Fibroblast of pulmonary artery (primary cell): ENCODE results near the gene SGCB.

ENCODE experiments used
- DNase-seq: peaks from one replicate; pipeline ENCODE4 v3.0.0-alpha.2; 2010; ENCODE audit warnings: low read depth
- H3K4me3 ChIP-seq: replicated peaks from 2 replicates; pipeline ENCODE4 v1.5.1; 2011; ENCODE audit warnings: low read depth, mild to moderate bottlenecking, control low read depth, low read length, moderate library complexity
- TF ChIP-seq, protein P1 (sequence below): IDR thresholded peaks from 2 replicates; pipeline ENCODE4 v1.5.1; 2011; ENCODE audit warnings: mild to moderate bottlenecking, control low read depth, low read length, inconsistent platforms; ENCODE audit errors: missing control alignments

The SGCB gene

DNA sequence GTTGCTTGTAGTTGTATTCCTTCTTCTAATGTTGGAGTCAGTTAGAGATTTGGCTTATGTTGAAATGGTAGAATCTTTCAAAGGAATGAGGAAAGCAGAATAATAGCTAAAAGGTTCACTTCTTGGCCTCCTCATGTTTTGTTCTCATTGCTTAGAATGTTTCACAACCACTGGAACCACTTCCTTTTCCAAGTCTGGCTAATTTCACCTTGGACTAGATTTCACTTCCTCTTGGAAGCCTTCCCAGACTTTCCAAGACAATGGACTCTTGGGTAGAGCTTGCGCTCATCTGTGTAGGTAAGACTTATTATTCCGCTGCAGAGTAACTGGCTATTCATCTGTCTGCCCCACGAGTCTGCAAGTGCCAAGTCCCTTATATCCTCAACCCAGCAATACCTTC, 21.3 kb upstream of the SGCB start:
- no peak overlapping the region for H3K4me3 ChIP-seq
- TF ChIP-seq, protein P1, sequence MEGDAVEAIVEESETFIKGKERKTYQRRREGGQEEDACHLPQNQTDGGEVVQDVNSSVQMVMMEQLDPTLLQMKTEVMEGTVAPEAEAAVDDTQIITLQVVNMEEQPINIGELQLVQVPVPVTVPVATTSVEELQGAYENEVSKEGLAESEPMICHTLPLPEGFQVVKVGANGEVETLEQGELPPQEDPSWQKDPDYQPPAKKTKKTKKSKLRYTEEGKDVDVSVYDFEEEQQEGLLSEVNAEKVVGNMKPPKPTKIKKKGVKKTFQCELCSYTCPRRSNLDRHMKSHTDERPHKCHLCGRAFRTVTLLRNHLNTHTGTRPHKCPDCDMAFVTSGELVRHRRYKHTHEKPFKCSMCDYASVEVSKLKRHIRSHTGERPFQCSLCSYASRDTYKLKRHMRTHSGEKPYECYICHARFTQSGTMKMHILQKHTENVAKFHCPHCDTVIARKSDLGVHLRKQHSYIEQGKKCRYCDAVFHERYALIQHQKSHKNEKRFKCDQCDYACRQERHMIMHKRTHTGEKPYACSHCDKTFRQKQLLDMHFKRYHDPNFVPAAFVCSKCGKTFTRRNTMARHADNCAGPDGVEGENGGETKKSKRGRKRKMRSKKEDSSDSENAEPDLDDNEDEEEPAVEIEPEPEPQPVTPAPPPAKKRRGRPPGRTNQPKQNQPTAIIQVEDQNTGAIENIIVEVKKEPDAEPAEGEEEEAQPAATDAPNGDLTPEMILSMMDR = no peak
- DNase-seq = peak; percentile 97

DNA sequence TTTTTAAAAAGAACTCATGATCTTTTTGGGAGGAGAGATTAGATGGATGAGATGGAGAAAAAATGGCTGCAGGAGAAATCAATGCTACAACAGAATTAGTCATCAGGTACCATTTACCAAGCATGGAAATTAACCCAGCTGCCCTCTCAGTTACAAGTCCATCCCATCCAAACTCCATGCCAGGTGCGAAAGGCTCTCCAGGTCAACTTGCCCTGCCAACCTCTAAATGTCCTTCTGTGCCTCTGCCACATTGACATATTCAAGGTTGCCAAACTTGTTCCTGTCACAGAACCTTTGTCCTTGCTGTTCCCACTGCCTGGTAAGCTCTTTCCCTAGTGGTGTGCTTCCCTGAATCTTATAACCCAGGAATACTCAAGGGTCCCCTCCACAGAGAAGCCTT, 20.2 kb upstream of the SGCB start:
- no peak overlapping the region for H3K4me3 ChIP-seq
- peak; percentile 4 for DNase-seq
- TF ChIP-seq, protein P1 = no peak

DNA sequence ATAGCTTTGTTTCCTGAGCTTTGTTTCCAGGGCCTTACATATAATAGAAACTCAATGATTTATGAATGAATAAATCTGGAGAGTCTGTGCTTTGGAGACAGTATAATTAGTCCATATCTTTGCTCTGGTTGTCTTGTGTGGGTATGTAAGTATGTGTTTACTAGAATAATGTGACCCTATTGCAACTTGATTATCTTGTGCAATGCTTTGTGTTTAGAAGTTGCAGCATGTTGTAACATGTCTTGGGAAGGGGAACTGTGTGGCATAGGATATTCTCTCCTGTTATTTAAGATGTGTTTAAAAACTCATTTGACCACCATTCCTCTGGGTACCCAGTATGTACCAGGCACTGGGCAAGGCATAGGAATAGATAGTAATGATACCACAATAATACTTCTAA, 19.1 kb upstream of the SGCB start:
- DNase-seq = peak; percentile 41
- TF ChIP-seq, protein P1 = no peak
- no peak overlapping the region for H3K4me3 ChIP-seq

DNA sequence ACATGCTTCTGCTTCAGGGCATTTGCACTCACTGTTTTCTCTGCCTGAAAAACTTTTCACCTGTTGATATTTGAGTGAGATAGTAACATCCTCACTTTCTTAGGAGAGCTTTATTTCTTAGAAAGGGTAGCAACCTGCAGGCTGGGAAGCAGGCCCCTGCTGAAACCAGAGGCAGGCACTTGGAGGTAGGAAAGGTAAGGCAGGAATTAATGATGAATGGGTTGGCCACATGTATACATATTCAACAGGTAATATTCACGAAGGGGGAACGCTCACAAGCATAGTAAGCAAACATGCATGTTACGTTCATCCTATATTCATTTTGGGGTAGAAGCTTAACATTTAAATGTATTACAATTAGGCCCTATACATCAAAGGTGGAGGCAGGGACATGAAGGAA, 16.2 kb upstream of the SGCB start:
- DNase-seq = no peak
- H3K4me3 ChIP-seq = no peak overlapping the region
- TF ChIP-seq, protein P1 = no peak

DNA sequence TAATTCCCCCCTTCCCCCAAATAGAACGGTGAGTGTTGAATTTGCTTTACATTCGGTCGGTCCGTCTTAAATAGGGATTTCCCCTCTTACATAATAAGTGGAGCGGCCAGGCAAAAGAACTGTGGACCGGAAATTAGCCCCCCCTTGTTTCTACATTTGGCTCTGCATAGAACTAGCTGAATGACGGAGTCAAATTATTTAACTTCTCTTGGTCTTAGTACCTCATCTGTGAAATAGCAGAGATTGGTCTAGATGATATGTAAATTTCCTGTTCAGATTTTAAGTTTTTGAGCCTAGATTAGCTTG, 14.3 kb upstream of the SGCB start:
- TF ChIP-seq, protein P1 = no peak
- DNase-seq = peak; percentile 58
- H3K4me3 ChIP-seq = peak overlapping the region; percentile 72

DNA sequence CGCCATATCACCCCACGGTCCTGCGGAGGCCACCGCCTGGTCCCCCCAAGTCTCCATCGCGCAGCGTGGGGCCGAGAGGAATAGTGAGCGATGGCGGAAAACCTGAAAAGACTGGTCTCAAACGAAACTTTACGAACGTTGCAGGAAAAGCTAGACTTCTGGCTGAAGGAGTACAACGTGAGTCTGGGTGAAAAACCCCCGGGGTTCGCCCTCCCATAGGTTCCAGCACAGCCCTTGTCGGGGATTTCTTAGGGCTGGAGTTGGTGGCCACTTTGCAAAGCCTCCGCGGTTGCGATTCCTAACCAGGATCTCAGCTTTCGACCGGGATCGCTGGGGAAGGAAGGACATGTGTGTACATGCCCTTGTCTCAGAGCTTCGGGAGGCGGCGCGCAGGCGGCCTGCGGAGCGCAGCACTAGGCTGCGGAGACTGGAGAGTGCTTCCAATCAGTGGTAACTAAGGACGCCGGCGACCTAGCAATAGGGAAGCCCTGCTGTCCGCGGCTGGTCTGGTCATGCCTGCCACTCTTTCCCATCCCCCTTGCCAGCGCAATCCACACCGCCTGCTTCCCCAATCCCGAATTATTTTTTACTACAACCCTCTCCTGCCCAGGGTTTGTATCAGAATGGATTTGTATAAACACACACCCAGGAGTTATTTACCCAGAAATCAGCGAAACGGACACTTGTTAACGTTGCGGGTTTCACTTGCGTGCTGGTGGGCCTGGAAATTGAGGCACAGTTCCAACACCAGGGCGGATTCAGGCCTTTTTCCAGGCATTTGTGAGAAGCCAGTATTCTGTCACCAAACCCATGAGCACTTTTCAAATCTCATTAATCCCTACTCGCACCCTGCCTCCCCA, 13.7 kb upstream of the SGCB start:
- H3K4me3 ChIP-seq = peak overlapping the region; percentile 72
- DNase-seq = peak; percentile 91
- TF ChIP-seq, protein P1 = no peak

DNA sequence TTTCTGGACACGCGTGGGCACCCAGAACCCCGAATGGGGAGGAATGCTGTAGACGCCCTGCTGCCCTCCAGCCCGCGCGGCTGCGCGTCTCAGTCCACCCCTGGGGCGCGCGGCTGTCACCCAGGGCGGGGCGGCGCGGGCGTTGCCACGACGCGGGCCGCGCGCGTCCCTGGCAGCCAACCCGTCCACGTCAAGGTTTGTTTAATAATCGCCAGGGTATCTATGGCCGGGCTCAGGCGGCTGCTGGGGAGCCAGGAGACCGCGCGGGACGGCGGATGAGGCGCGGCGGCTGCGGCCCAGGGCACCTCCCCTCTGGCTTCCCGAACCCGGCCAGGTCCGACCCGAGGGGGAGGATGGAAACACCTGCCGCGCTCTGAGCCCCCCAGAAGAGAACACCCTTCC, 13.1 kb upstream of the SGCB start, which contains the start of gene SPATA18:
Gene SPATA18 (plus strand): TSS at position 92 of the 402 bp plus-strand sequence. CDS start 401 bp downstream, outside the sequence.
- H3K4me3 ChIP-seq = peak within 1 kb of the TSS; percentile 72
- DNase-seq = no peak
- TF ChIP-seq, protein P1 = no peak
